BE2C (cell line): ENCODE data around the gene MECR.

ENCODE experiments used
- DNase-seq: peaks from one replicate; pipeline ENCODE4 v3.0.0-alpha.2; 2020
- H3K27me3 ChIP-seq: fragments of 250-450 bp; sonication (Bioruptor Pico); 2 replicates; pipeline ENCODE4 v1.5.1; 2020; ENCODE audit warnings: mild to moderate bottlenecking
- H3K36me3 ChIP-seq: fragments of 250-450 bp; sonication (Bioruptor Pico); 2 replicates; pipeline ENCODE4 v1.5.1; 2020; ENCODE audit warnings: mild to moderate bottlenecking
- H3K4me1 ChIP-seq: fragments of 250-450 bp; sonication (Bioruptor Pico); 2 replicates; pipeline ENCODE4 v1.5.1; 2020
- H3K4me3 ChIP-seq: 2 replicates; pipeline ENCODE4 v1.5.1; 2011; ENCODE audit warnings: low read depth, low read length
- H3K9me3 ChIP-seq: fragments of 250-450 bp; sonication (Bioruptor Pico); 2 replicates; pipeline ENCODE4 v1.5.1; 2020
- TF ChIP-seq, protein P1 (sequence below): IDR thresholded peaks from 2 replicates; pipeline ENCODE4 v1.5.1; 2012; ENCODE audit warnings: mild to moderate bottlenecking, low read depth, low read length

The MECR gene

DNA sequence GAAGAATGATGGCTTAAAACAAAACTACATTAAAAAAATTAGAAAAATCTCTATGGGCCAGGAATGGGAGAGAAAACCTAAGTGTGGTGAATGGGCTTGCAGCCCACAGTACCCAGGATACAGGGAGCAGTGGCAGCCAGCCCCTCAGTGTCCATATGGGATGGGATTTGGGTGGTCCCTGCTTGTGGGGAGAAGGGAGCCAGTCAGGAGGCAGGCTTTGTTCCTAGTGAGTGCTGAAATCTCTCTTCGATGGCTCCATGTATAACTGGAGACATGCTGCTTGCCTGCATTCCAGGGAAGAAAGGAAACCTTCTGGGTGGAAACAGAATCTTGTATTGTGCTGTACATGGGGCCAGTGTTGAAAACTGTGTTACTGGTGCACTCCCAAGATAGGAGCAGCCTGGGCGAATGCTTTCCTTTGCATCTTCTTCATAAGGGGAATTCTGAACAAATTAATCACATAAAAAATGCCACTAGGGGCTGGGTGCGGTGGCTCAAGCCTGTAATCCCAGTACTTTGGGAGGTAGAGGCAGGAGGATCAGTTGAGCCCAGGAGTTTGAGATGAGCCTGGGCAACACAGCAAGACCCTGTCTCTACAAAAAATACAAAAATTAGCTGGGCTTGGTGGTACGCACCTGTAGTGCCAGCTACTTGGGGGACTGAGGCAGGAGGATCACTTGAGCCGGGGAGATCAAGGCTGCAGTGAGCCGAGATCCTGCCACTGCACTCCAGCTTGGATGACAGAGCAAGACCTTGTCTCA is 41.6 kb upstream of the MECR start:
- Histone ChIP-seq H3K36me3 (no peaks in the 10 kb centered on the region), H3K4me1 (no peaks in the 10 kb centered on the region), H3K9me3 (no peaks in the 10 kb centered on the region), H3K4me3 (no peak overlapping the region), H3K27me3 (no peaks in the 10 kb centered on the region)
- TF ChIP-seq, protein P1, sequence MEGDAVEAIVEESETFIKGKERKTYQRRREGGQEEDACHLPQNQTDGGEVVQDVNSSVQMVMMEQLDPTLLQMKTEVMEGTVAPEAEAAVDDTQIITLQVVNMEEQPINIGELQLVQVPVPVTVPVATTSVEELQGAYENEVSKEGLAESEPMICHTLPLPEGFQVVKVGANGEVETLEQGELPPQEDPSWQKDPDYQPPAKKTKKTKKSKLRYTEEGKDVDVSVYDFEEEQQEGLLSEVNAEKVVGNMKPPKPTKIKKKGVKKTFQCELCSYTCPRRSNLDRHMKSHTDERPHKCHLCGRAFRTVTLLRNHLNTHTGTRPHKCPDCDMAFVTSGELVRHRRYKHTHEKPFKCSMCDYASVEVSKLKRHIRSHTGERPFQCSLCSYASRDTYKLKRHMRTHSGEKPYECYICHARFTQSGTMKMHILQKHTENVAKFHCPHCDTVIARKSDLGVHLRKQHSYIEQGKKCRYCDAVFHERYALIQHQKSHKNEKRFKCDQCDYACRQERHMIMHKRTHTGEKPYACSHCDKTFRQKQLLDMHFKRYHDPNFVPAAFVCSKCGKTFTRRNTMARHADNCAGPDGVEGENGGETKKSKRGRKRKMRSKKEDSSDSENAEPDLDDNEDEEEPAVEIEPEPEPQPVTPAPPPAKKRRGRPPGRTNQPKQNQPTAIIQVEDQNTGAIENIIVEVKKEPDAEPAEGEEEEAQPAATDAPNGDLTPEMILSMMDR, result no peak
- DNase-seq, result no peak

DNA sequence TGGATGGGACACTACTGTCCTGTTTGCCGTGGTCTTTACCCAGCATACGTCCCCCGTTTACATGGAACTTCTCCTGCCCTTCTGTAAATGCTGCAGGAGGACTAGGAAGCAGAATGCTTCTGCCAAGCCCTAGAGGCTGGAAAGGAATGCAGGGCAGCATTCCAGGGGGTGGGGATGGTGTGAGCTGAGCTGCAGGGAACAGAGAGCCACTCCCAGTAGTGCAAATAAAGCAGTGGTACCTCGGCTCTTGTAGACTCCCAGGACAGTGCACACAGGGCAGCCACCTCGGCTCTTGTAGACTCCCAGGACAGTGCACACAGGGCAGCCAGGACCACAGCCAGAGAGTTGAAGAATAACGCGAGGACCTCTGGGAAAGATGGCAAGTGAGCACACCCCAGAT is 41.0 kb upstream of the MECR start:
- Histone ChIP-seq H3K9me3 (no peaks in the 10 kb centered on the region), H3K27me3 (no peaks in the 10 kb centered on the region), H3K4me1 (no peaks in the 10 kb centered on the region), H3K36me3 (no peaks in the 10 kb centered on the region), H3K4me3 (no peak overlapping the region)
- TF ChIP-seq, protein P1, result no peak
- DNase-seq, result no peak

DNA sequence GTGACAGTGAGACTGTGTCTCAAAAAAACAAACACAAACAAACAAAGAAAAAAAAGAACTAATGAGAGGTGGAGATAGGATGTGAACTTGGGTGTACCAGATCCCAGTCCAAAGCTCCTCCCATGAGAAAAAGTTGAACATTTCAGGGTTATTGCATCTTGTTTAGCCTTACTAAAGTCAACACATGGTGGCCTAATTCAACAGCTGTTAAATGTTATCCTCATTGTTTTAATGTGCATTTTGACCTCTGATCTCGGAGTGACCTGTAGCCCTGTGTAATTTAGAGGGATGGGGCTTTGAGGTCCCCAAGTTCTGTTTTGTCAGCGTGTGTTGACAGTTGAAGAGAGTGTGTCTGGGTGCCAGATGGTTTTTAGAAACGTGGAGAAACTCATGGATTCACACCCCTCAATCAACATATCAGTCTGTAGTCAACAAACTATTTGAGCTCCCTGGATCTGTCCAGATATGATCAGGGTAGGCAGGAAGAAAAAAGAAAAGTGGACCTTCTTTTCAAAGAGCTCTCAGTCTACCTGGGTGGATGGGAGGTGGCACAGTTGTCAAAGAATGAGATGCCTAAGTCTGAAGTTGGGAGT is 40.3 kb upstream of the MECR start:
- no peaks in the 10 kb centered on the region for H3K4me1 ChIP-seq
- TF ChIP-seq, protein P1, result no peak
- DNase-seq, result no peak
- H3K36me3 ChIP-seq, result no peaks in the 10 kb centered on the region
- no peaks in the 10 kb centered on the region for H3K9me3 ChIP-seq
- no peak overlapping the region for H3K4me3 ChIP-seq
- no peaks in the 10 kb centered on the region for H3K27me3 ChIP-seq

DNA sequence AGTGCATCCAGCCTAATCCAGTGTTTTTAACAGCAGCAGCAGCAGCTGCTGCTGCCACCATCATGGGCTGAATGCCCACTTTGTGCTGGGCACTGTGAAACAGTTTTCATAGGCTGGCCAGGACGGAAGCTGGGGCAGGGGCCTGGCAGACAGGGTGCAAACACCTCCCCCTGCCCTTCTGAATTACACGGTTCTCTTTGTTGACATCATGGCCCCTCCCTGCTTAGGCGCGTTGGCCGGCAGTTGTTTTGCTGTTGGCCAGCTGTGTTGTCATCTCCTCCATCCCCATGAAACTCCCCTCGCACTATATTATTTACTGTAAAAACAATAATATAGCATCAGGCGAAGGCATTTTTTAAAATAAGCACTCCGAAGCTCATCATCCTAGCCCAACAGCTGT is 38.6 kb upstream of the MECR start:
- no peaks in the 10 kb centered on the region for H3K4me1 ChIP-seq
- H3K27me3 ChIP-seq, result no peaks in the 10 kb centered on the region
- no peaks in the 10 kb centered on the region for H3K36me3 ChIP-seq
- TF ChIP-seq, protein P1, result no peak
- no peak overlapping the region for H3K4me3 ChIP-seq
- H3K9me3 ChIP-seq, result no peaks in the 10 kb centered on the region
- DNase-seq, result no peak

DNA sequence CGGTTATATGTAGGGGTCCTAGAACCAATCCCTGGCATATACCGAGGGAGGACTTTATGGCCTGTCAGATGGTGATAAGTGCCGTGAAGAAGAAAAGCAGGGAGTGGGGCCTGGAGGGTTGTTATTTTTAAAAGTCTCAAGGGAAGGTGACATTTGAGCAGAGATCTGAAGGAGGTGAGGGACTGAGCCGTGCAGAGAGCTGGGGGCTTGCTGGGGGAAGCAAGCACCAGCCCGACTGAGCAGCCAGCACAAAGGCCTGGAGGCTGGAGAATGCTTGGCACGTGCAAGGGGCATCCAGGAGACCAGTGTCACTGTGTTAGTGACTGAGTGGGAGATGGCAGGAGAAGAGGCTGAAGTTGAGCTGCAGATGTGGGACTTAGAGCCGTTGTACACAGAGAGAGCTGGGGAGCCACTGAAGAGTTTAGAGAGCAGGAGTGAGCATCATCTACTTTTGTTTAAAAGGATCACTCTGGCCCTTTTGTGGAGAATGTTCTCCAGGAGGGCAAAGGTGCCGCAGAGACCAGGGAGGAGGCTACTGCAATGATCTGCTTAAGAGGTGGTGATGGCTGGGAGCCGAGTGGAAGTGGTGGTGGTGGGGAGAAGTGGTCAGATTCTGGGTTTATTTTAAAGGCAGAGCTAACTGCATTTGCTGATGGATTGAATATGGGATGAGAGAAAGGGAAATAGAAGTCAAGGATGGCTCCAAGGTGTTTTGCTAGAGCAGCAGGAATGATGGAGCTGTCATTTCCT is 36.8 kb upstream of the MECR start:
- Histone ChIP-seq H3K27me3 (no peaks in the 10 kb centered on the region), H3K4me3 (no peak overlapping the region), H3K4me1 (no peaks in the 10 kb centered on the region), H3K36me3 (no peaks in the 10 kb centered on the region), H3K9me3 (no peaks in the 10 kb centered on the region)
- DNase-seq, result no peak
- TF ChIP-seq, protein P1, result no peak

DNA sequence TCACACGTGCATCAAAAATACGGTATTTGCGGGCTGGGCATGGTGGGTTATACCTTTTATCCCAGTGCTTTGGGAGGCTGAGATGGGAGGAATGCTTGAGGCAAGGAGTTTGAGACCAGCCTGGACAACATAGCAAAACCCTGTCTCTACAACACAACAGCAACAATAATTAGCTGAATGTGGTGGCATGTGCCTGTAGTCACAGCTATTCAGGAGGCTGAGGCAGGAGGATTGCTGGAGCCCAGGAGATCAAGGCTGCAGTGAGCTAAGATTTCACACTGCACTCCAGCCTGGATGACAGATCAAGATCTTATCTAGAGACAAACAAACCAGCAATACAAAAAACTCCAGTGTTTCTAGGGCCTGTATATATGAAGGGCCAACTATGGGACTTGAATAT is 36.2 kb upstream of the MECR start:
- Histone ChIP-seq H3K36me3 (no peaks in the 10 kb centered on the region), H3K27me3 (no peaks in the 10 kb centered on the region), H3K4me1 (no peaks in the 10 kb centered on the region), H3K4me3 (no peak overlapping the region), H3K9me3 (no peaks in the 10 kb centered on the region)
- TF ChIP-seq, protein P1, result no peak
- DNase-seq, result no peak
